Lower lobe of right lung (tissue), 2 donors: ENCODE data around the gene STAMBP. TPM values are rescaled to one million over a fixed set of nuclear protein-coding genes. Genes with fewer than 3 reads are reported as not detected.
"Not testable (repeated sequence)": the region's sequence is repeated elsewhere in the genome, so short reads cannot be mapped to it uniquely, and the experiment has no call there.

Experiments
- ATAC-seq, 2 donors: fragments of 200-7000 bp; cut with Tn5 transposase; one replicate each; pipeline ENCODE4 v1.9.1; 2020 to 2022; ENCODE audit warnings: mild to moderate bottlenecking in 2 of 2, moderate library complexity in 2 of 2
- DNase-seq: peaks from one replicate; pipeline ENCODE4 v3.0.0-alpha.2; 2020
- H3K27ac ChIP-seq: fragments of 200-600 bp; one replicate; pipeline ENCODE4 v1.8.0; 2022
- H3K27me3 ChIP-seq: fragments of 200-600 bp; one replicate; pipeline ENCODE4 v1.8.0; 2022; ENCODE audit warnings: low read depth
- H3K36me3 ChIP-seq: fragments of 200-600 bp; one replicate; pipeline ENCODE4 v1.8.0; 2022; ENCODE audit warnings: mild to moderate bottlenecking
- H3K4me1 ChIP-seq: fragments of 200-600 bp; one replicate; pipeline ENCODE4 v1.8.0; 2022
- H3K4me3 ChIP-seq: fragments of 200-600 bp; one replicate; pipeline ENCODE4 v1.8.0; 2022; ENCODE audit warnings: mild to moderate bottlenecking
- H3K9me3 ChIP-seq: fragments of 200-600 bp; one replicate; pipeline ENCODE4 v1.8.0; 2022
- intact Hi-C: fragments of 100-400 bp; cut with DNase I; formaldehyde crosslinking; loops from one replicate; pipeline ENCODE4 v1.11.0; 2022
- total RNA-seq: library from RNA; stranded (reverse); fragmentation: NEBNext Ultra II Directional; extraction: Animal tissue kit (Norgen Biotek cat#: 25700); gene quantifications from one replicate; pipeline ENCODE4 v1.2.1, GENCODE V29; 2021
- TF ChIP-seq, protein P1 (sequence below): fragments of 200-600 bp; IDR thresholded peaks from one replicate; pipeline ENCODE4 v1.8.0; 2022; ENCODE audit warnings: antibody characterized with exemption, mild to moderate bottlenecking
- donor health status: DM: no; HTN: yes; CAD: no; lungs with severe emphysema.

The STAMBP gene
- total RNA-seq, 1 donor from 2014 or later: 31.3 TPM

DNA sequence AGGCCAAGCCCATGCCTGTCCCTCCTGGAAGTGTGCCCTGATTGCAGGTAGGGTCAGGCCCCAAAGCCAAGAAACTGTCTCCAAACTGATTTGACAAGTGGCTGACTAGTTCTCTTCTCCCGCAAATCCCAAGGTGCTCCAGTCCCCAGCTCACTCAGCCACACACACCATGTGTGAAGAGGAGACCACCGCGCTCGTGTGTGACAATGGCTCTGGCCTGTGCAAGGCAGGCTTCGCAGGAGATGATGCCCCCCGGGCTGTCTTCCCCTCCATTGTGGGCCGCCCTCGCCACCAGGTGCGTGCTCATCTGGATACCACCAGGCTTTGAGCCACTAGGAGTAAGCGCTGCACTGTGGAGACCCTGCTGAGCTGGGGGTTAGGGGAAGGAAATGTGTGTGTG is 72.4 kb downstream of the STAMBP start:
- TF ChIP-seq, protein P1, sequence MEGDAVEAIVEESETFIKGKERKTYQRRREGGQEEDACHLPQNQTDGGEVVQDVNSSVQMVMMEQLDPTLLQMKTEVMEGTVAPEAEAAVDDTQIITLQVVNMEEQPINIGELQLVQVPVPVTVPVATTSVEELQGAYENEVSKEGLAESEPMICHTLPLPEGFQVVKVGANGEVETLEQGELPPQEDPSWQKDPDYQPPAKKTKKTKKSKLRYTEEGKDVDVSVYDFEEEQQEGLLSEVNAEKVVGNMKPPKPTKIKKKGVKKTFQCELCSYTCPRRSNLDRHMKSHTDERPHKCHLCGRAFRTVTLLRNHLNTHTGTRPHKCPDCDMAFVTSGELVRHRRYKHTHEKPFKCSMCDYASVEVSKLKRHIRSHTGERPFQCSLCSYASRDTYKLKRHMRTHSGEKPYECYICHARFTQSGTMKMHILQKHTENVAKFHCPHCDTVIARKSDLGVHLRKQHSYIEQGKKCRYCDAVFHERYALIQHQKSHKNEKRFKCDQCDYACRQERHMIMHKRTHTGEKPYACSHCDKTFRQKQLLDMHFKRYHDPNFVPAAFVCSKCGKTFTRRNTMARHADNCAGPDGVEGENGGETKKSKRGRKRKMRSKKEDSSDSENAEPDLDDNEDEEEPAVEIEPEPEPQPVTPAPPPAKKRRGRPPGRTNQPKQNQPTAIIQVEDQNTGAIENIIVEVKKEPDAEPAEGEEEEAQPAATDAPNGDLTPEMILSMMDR: no peak
- peaks cover 7% of the 10 kb centered on the region for H3K4me1 ChIP-seq
- intact Hi-C loops: no loop called here
- no peak overlapping the region for H3K4me3 ChIP-seq
- H3K36me3 ChIP-seq: no peaks in the 10 kb centered on the region
- no peaks in the 10 kb centered on the region for H3K9me3 ChIP-seq
- DNase-seq: no peak
- no peak for ATAC-seq
- no peak overlapping the region for H3K27ac ChIP-seq
- H3K27me3 ChIP-seq: no peaks in the 10 kb centered on the region

DNA sequence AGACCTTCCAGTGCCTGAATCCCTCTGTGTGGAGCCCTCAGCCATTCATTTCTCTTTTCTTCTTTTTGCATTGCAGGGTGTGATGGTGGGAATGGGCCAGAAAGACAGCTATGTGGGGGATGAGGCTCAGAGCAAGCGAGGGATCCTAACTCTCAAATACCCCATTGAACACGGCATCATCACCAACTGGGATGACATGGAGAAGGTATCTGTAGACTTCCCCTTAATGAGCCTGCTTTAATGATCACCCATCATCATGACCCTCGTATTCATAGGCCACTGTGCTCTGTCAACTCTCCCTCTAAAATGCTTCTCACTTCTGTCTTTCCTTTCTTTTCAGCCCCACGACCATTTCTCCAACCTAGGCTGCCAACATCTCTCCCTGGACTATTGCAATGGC is 73.5 kb downstream of the STAMBP start:
- intact Hi-C loops: no loop called here
- Histone ChIP-seq H3K27ac (no peak overlapping the region), H3K9me3 (no peaks in the 10 kb centered on the region), H3K27me3 (no peaks in the 10 kb centered on the region), H3K4me3 (no peak overlapping the region), H3K4me1 (no peaks in the 10 kb centered on the region), H3K36me3 (no peaks in the 10 kb centered on the region)
- ATAC-seq: no peak
- TF ChIP-seq, protein P1: no peak
- no peak for DNase-seq

DNA sequence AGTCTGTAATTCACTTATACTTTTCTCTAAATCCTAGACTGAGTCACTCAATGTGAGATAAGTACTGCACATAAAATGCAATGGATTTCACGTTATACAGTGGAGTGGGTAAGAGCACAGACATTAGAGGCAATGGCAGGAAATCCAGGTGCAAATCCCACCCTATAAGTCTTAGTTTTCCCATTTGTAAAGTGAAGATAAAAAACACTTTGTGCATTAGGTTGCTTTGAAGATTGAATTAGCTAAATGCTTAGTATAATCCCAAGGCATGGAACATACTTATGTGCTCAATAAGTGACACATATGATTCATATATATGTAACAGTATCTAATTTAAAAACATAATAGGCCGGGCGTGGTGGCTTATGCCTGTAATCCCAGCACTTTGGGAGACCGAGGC is 74.6 kb downstream of the STAMBP start:
- intact Hi-C loops: no loop called here
- Histone ChIP-seq H3K36me3 (no peaks in the 10 kb centered on the region), H3K4me1 (no peaks in the 10 kb centered on the region), H3K27ac (no peak overlapping the region), H3K4me3 (no peak overlapping the region), H3K9me3 (no peaks in the 10 kb centered on the region), H3K27me3 (no peaks in the 10 kb centered on the region)
- DNase-seq (no peak), ATAC-seq (no peak)
- TF ChIP-seq, protein P1: no peak

DNA sequence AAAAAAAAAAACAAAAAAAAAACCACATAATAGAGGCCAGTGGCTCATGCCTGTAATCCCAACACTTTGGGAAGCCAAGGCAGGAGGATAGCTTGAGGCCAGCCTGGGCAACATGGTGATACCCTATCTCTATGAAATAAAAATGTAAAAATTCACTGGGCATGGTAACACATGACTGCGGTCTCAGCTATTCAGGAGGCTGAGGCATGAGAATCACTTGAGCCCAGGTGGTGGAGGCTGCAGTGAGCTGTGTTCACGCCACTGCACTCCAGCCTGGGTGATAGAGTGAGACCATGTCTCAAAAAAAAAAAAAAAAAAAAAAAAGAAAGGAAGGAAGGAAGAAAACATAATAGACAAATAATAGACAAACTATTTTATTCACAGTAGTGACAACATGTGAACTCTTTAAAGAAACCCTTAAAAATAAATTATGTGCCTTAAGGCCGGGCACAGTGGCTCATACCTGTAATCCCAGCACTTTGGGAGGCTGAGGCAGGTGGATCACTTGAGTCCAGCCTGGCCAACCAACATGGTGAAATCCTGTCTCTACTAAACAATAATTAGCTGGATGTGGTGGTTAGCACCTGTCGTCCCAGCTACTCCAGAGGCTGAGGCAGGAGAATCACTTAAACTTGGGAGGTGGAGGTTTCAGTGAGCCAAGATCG is 75.3 kb downstream of the STAMBP start:
- ATAC-seq, H3K36me3 ChIP-seq, H3K27ac ChIP-seq, H3K9me3 ChIP-seq, intact Hi-C loops, H3K4me1 ChIP-seq, H3K4me3 ChIP-seq, DNase-seq, H3K27me3 ChIP-seq: not testable (repeated sequence)

DNA sequence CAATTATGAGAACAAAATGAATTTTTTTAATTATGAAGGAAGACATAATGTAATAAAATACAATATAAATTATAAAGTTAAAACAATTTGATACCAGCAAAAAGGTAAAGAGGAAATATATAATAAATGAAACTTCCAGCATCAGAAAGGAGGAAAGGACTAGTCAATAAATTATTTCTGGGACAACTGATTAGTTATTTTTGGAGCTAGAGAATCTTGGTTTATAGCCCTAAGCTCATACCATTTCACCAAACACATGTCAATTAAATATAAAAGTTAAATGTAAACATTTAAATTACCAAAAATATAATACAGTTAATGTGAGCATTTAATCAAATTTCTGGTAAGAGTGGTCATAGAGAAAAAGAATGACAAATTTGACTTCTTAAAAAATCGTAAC is 76.2 kb downstream of the STAMBP start:
- TF ChIP-seq, protein P1: no peak
- Histone ChIP-seq H3K4me3 (no peak overlapping the region), H3K9me3 (no peaks in the 10 kb centered on the region), H3K27me3 (no peaks in the 10 kb centered on the region), H3K4me1 (no peaks in the 10 kb centered on the region), H3K27ac (no peak overlapping the region), H3K36me3 (no peaks in the 10 kb centered on the region)
- DNase-seq: no peak
- intact Hi-C loops: no loop called here
- no peak for ATAC-seq

DNA sequence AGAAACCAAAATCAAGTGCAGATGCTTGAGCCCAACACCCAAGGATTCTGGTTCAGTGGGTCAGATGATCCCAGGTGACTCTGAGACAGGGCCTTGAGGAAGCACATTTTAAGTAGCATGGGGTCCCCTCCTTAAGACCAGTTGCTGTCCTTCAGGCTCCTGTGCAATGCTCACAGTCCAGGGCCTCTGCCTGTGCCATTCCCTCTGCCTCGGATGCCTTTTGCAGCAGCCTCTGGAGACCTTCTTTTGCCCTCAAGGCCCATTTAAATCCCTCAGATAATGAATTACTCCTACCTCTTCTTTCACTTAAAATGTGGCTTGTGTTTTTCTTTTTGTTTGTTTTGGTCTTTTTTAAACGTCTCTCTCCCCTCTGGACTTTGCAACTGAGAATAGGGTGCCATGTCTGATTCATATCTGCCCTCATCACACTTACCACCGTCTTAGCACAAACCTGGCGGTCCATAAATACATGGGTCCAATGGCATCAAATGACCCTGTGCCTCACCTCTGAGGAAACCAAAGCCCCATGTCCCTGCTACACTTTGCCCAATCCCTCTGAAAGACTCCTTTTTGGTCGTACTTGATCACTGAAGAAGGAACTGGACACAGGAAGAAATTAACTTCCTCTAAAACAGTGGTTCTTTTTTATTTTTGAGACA is 78.2 kb downstream of the STAMBP start:
- ATAC-seq (no peak), DNase-seq (no peak)
- Histone ChIP-seq H3K27me3 (no peaks in the 10 kb centered on the region), H3K27ac (no peak overlapping the region), H3K4me3 (no peak overlapping the region), H3K36me3 (no peaks in the 10 kb centered on the region), H3K9me3 (no peaks in the 10 kb centered on the region), H3K4me1 (no peaks in the 10 kb centered on the region)
- TF ChIP-seq, protein P1: no peak
- intact Hi-C loops: no loop called here
